Iris pigment epithelial cell (primary cell): ENCODE data around the gene MT1X.

Experiments used
- DNase-seq: peaks from one replicate; pipeline ENCODE4 v3.0.0-alpha.2; 2011; ENCODE audit warnings: low read depth

The MT1X gene

DNA sequence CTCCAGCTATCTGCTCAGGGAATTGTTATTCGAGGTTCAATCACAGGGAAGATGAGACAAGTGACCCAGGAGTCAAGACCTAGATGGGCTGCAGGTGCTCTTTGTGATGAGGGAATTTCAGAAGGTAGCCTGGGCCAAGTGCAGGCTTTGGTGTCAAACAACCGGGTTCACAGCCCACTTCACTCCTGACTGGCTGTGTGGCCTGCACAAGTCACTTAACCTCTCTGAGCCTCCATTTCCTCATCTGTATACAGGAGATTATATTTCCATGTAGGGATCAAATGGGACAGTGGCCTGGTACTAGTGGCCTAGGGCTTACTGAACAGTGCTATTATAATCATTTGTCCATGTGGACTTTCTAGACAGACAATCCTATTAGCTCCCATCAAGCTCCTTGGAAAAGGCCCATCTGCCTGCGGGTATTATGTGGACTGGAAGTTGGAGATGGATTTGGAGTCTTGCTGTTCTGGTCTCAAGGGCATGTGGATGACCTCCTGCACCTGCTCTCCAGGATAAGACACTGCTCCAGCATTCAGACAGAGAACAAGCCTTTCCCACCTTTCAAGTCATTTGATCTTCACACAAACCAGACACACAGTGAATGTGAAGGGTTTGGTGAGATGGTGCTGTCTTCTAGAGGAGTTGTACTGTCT, 3.1 kb upstream of the MT1X start:
- DNase-seq: no peak

DNA sequence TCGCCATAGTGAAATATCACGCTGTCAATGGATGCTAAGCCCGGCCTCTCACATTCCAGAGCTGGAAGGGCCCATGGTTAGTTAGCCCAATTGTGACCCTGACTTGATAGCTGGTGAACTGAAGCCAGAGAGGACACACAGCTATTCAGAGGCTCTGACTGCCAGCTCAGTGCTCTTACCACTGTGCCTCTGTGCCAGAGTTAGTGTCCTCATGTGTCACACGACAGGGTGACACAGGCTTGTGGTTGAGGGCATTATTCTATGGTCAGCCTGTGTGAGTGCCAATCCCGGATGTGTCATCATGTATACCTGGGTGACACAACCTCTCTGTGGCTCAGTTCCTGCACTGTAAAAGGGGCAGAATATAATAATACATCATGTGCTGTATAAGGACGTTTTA, 2.5 kb upstream of the MT1X start:
- DNase-seq: no peak

DNA sequence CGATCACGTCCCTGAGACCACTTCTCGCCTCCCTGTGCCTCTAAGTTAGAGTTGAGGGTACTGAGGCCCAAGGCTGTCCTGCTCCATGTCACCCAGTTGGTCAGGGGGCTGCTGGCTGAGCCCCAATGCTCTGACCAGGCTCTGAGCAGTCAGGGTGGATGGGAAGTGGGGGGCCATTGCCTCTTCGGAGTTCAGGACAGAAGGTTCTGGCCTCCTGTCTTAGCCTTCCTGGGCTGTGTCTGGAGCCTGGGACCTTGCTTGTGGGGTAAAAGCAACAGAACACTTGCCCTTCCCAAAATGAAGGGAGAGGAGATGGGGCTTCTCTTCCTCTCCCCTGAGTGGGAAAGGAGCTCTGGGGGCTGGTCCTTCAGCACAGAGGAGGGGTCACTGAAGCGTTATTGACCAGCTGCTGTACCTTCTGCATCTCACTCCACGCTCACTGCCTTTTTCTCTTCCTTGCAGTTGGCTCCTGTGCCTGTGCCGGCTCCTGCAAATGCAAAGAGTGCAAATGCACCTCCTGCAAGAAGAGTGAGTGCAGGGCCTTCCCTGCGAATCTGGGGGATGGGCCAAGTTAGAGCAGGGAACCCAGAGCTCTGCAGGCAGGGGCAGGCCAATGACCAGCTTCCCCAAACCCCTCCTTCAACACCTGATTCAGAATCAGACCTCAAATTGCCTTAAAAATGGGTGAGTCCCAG, 580 bp downstream of the MT1X start:
- DNase-seq: no peak

DNA sequence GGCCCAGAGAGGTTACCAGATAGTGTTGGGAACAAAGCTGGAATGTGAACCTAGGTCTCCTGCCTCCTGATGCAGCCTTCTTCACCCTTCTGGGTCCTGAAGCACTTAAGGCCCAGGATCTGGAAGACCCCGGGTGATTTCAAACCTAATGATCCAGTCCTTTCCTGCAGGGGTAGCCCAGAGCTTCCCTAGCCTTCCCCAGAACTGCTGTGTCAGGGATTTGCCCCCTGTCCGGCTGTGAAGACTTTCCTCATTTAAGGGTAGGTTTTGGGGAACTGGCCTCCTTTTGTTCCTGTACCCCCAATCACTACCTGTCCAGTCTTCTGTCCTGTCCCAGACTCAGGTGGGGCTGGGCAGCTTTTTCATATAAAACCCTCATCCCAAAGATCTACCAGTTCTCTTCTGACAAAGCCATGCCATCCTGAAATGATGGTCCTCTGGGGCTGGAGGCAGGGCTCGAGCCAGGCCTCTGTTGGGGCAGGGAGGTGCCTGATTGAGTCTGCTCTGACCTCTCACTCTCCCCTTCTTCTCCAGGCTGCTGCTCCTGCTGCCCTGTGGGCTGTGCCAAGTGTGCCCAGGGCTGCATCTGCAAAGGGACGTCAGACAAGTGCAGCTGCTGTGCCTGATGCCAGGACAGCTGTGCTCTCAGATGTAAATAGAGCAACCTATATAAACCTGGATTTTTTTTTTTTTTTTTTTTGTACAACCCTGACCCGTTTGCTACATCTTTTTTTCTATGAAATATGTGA, 1.3 kb downstream of the MT1X start:
- DNase-seq: no peak

DNA sequence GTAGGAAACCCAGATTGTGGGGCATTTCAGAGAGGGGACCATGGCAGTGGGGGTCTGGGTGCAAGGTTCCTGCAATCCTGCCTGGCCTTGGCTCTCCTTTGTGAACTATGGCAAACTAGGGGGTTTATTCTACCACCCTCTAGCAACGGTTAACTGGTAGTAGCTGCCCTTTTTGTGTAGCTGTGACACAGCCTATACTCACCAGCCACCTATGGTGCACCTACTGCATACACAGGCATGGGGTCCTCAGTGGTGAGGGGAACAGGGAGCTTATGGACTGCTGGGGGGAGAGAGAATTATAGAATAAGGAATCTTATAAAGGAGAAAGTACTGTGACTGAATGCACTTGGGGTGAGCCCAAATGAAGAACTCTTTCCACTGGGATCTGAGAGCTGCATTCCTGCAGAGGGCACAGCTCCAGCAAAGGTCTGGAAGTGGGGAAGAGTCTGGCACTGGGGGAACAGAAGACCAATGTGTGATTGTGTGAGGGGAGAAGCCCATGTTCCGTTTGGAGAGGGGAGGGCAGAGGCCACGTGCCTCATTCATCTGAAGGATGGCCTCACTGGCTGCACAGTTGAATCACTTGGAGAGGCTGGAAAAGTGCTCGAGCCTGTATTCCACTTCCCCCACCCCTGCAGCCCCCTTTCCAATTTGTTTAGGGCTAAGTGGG, 2.1 kb downstream of the MT1X start:
- DNase-seq: no peak

DNA sequence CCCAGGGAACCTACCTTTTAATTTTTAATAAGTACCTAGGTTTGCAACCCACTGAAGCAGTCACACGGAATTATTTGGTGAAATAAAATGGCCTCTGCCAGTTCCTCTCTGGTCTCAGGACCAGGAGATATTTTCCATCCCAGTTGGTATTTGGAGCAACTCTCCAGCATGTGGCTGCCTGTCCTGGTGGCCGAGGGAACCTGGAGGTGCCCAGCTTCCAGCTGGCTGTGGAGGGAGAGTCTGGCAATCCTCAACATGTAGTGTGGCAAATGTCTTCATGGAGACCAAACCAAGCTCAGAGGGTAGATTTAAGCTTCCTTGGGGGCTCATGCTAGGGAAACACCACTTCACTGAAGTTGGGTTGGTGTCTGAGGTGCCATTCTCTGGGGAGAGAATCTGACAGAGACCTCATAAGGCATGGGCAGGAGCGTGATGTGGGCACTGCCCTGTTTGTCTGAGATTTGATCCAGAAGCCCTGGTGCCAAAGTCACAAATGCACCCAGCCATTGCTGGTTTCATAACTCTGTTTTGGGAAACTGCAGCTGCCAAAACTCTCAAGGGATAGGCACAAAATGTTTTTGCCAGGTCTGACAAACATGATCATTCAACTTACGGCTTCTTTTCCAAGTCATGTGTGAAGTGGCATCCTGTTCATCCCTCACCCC, 2.8 kb downstream of the MT1X start:
- no peak for DNase-seq

DNA sequence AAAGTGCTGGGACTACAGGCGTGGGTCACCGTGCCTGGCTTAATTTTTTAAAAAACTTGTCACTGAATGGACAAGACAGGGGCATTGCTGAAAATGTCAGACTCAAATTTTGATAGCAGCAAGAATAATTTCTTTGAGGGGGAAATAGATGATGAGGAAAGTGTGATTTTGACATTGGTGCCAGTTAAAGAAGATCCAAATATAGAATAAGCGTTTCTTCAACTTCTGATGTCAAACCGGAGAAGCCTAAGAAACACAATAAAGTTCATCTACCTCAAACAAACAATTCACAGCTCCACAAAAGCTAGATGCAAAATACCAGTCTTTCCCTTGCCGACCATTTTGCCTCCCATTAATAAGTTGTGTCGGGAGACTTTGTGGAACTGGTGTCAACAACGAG, 4.5 kb downstream of the MT1X start:
- DNase-seq: no peak

DNA sequence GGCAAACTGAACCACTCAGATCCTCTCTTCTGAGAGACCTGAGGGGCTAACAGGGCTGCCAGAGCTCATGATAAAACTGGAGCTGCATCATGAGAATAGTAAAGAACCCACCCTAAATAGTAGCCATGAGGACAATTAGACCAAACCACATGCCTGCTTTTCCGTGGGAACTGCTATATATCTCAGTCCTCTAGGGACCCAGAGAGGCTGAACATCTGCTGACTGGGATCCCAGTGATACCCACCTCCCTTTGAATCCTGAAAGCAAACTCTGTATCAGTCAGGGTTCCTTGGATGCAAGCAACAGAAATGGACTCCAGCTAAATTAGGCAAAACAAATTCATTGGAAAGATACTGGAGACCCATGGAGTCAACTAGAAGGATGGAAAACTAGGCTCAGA, 6.5 kb downstream of the MT1X start:
- DNase-seq: no peak

DNA sequence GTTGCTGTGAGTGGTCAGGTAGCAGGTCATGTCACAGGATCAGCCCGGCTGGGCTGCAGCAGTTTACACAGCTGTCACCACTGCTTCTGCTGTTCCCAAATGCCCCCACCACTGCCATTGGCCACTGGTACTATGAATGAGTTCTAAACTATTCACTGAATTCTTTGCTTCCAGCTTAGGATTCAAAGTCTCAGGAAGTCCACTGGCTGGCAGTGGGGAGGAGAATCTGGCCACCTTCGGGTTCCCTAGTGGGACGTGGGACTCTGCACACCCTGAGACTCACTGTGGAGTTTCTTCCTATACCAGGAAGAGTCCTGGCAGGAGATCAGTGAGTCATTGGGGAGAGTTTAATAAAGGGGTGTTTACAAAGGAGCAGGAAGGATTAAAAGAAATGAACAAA, 6.9 kb downstream of the MT1X start:
- DNase-seq: peak; percentile 20

DNA sequence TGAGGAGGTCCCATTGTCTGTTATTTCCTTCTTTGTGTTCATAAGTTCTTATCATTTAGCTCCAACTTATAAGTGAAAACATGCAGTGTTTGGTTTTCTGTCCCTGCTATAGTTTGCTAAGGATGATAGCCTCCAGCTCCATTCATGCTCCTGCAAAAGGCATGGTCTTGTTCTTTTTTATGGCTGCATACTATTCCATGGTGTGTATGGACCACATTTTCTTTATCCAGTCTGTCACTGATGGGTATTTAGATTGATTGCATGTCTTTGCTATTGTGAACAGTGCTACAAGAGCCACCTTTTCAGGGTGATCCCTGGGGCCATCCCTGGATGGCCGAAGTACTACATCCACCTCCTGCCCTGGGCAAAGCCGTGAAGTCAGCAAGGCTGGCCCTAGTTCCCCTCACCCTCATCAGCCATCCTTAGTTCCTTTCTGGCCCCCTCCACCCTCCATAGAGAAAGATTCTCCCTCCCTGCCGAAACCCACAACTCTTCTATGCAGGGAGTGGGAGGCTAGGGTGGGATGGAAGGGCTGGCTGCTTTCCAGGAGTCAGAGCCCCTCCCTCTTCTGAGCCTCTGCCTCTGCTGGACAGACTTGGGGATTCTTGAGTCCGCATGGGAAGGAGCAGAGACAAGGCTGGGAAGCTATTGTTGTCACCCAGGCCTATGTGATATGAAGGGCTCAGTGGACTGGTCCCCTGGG, 8.3 kb downstream of the MT1X start:
- no peak for DNase-seq

DNA sequence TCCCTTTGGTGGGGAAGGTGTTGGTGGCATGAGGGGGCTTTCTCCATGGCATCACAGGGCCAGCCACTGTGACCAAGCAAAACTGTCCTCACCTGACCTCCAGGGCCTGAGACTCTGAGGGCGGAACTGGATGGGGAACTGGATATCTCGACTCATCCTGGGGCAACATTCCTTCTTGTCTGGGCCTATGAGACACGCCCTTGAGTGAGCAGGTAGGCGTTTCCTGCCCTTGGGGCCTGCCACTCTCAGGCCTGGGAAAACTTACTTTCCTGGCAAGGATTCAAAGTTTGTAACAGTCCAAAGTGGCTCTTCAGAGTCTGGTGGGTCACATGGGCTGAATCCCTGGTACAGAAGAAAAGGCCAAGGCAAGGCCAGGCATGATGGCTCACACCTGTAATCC, 9.6 kb downstream of the MT1X start:
- peak; percentile 44 for DNase-seq

DNA sequence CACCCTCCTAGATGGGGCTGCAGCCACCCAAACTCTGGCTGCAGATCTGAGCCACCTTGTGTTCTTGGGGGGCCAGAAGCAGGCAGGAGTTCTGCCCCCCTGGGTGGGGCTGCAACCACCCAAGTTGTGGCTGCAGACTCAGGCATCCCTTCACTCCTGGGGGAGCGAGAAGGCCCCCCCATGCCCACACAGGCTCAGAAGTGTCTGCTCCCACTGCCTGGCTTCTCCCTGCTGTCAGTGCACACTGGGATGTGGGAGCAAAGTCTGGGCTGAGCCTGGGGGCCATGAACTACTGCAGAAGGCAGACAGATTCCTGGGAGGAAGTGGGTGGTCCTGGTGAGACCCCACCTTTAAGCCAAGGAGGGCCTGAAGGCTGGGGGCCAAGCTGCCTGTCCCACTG, 13.0 kb downstream of the MT1X start:
- no peak for DNase-seq

DNA sequence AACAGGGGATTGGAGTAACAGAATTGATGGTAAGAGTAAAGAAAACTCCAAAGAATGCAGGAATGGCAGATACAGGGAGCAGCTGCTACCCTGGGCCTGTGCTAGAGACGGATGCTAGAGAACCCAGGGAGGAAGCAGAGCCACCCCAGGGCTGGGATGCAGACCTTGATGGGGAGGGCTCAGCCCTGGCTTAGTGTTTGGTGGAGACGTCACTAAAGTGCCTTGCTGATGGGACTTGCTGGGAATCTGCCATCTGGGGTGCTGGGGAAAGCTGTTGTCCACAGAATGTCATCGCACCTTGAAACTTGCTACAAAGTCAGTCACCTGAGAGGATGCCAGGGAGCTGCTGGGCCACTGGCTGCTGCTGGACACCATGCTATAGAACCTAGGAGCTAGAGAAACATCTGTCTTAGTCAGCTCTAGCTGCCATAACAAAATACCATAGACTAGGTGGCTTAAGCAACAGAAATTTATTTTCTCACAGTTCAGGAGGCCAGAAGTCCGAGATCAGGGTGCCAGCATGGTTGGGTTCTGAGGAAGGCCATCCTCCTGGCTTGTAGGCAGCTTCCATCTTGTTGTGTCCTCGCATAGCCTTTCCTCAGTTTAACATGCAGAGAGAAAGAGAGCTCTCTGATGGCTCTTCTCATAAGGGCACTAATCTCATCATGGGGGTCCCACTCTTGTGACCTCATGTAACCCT, 15.3 kb downstream of the MT1X start:
- DNase-seq: no peak

DNA sequence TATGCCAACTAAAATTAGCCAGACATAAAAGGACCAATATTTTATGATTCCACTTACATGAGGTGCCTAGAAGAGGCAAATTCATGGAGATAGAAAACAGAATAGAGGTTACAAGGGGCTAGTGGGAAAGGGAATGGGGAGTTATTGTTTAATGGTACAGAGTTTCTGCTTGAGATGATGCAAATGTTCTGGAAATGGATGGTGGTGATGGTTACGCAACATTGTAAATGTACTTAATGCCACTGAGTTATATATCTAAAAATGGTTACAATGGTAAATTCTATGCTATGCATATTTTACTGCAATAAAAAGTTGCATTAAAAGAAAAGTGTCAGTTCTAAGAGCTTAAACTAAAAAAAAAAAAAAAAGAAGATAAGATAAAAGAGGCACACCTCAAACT, 17.9 kb downstream of the MT1X start:
- DNase-seq: peak; percentile 30

DNA sequence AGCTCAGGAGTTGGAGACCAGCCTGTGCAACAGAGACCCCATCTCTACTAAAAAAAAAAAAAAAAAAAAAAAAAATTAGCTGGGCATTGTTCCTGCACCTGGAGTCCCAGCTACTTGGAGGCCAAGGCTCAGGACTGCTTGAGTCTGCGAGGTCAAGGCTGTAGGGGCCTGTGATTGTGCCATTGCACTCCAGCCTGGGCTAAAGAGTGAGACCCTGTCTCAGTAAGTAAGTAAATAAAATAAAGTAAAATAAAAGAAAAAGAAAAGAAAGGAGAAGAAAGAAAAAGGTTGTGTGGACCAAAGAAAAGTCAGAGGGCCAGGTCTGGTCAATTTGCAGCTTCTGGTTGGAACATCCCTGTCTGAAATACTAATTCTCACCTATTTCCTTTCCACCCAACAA, 18.4 kb downstream of the MT1X start:
- DNase-seq: no peak

DNA sequence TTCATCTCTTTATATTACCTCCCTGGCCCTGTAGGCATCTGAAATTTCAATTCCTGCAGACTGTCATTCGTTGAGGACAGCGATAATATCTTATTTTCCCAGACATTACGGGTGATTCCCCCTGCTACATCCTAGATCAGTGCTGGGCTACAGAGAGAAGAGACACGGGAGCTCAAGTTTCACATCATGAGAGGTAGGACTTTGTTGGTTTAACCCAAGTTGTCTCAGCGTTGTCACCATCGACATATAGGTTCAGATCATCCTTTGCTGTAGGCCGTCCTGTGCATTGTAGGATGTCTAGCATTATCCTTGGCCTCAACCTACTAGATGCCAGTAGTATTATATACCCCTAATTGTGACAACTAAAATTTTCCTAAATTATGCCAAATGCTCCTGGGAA, 19.3 kb downstream of the MT1X start:
- no peak for DNase-seq

DNA sequence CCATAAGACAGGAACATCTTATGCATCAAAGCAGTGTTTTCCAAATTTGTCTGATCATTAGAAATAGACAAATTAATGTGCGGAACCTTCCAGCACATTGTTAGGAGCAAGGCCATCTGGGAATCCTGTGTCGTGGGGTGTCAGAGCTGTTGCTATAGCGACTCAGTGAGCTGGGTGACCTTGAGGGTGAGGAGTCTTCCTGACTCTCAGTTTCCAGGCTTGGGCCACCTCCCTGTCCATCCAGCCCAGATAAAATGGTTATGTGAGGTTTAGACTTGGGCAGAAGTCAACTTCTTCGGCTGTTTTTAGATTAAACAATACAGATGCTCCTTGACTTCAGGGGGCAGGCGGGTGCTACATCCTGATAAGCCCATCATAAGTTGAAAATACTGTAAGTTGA, 20.6 kb downstream of the MT1X start:
- DNase-seq: no peak

DNA sequence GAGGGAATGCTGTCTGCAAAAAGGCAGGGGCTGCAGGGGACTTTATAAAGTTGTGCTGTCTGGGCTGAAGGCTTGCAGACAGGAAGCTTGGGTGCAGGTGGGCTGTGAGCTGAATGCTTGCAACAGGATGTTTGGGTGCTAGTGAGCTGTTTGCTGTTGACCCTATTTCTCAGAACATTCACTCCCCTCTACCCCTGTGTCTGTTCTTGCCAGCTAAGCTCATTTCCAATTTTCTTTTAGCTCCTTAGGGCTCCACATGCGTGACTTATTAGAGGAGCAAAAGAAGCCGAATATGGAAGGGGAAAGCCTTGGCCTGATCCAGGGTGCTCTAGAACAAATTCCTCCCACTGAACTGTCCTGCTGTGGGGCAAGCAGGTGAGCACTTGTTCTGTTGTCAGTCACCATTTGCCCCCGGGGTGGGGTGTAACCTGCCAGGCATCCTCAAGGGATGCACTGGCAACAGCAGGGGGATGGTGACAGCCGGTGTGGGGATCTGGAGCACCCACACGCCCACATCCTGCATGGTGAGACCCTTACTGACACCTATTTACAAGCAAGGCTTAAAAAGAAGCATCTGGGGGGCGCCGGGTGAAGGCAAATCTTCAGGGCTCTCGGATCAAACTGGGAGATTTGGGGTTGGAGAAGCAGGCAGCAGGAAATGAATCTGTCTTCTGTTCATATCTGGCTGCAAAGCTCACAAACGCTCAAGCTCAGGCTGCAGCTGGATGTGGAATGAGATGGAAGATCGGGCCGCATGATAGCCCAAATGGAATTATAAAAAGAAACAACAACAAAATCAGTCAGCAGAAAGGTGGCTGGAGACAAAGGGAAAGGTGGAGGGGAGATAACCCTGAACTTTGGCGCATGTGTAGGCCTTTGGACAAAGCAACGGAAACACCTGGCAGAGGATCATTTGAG, 26.5 kb downstream of the MT1X start:
- no peak for DNase-seq

DNA sequence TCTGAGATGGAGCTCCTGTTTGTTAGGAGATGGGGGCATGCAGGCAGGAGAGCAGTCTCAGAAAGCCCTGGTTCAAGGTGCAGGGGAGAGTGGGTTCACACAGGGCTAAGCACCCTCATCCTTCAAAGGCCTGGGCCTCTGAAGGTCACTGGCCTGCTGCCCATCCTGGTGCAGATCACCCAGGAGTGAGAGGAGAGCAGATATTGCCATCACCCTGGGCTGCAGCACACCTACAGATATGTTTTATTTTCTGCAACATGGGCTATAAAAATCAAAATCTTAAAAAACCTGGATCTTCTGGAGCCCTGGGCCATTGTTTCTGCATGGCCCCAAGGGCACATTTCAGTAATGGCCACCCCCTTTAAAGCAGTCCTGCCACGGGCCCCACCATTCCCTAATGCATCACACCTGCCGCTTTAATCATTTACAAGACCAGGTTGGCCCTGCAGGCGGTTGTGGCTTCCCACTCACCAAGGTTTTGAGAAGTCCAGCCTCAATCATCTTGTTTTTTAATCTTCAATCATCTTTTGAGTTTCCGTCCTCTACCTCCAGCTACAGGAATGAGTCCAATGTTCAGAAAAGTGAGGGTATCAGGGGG, 27.3 kb downstream of the MT1X start:
- DNase-seq: no peak
